Ovary (tissue), 9 donors: ENCODE results near the gene UGT3A1. TPM values are rescaled to one million over a fixed set of nuclear protein-coding genes. Genes with fewer than 3 reads are reported as not detected.

Experiments
- DNase-seq, 5 donors: peaks; one replicate each; pipeline ENCODE4 v3.0.0-alpha.2; 2019 to 2020
- H3K27ac ChIP-seq, 2 donors: fragments of 200-600 bp; one replicate each; pipeline versions ENCODE4 v1.5.1 to v1.8.0; 2019 to 2022
- H3K27me3 ChIP-seq: fragments of 200-600 bp; one replicate; pipeline ENCODE4 v1.8.0; 2022
- H3K36me3 ChIP-seq: fragments of 200-600 bp; sonication (generic); one replicate; pipeline ENCODE4 v1.5.1; 2019
- H3K4me1 ChIP-seq: one replicate; pipeline ENCODE4 v1.8.1; 2013; ENCODE audit warnings: mild to moderate bottlenecking, moderate library complexity; ENCODE audit not compliant: insufficient read depth
- H3K4me3 ChIP-seq: fragments of 200-600 bp; sonication (generic); one replicate; pipeline ENCODE4 v1.5.1; 2017
- H3K9me3 ChIP-seq, 2 donors: fragments of 200-600 bp in 1 of 2; sonication (generic) in 1 of 2; one replicate each; pipeline versions ENCODE4 v1.5.1 to v1.8.1; 2013 to 2019; ENCODE audit warnings: mild to moderate bottlenecking in 1 of 2, moderate library complexity in 1 of 2
- EP300 ChIP-seq: sonication (generic); formaldehyde crosslinking; IDR thresholded peaks from one replicate; pipeline ENCODE4 v1.6.1; 2017; ENCODE audit warnings: antibody characterized with exemption
- POLR2A ChIP-seq: fragments of 450-650 bp; IDR thresholded peaks from one replicate; pipeline ENCODE4 v1.6.1; 2017; ENCODE audit warnings: antibody characterized with exemption, mild to moderate bottlenecking, moderate library complexity
- WGBS, 3 donors: extraction: QIAGEN DNeasy Blood & Tissue Kit in 1 of 3; methylation state at CpG; one replicate each; pipeline versions ENCODE4 v1.1.5 to v1.1.7; 2013 to 2017; 5-methylcytosine and 5-hydroxymethylcytosine counted together
- intact Hi-C, 4 donors: fragments of 100-400 bp; cut with DNase I; formaldehyde crosslinking; loops; one replicate each; pipeline versions ENCODE4 v1.11.0 to v1.15.1; 2022 to 2023
- polyA plus RNA-seq, 2 donors: library from polyadenylated mRNA; stranded (reverse); fragments of 200-250 nt in 1 of 2; fragments of 350-450 nt in 1 of 2; fragmentation: Illumina TruSeq in 1 of 2; extraction: RNeasy Lipid Tissue Mini Kit (QIAGEN cat#74804) in 1 of 2; gene quantifications; one replicate each; pipeline ENCODE4 v1.2.3, GENCODE V29; 2013 to 2014
- total RNA-seq, 7 donors: library from RNA; depleted of rRNA in 2 of 7; stranded (reverse); fragments of >200 nt in 2 of 7; fragmentation: NEBNext Ultra II Directional in 3 of 7; extraction: Animal tissue kit (Norgen Biotek cat#: 25700) in 3 of 7; gene quantifications; one replicate each; pipeline versions ENCODE4 v1.1.0 to v1.2.4, GENCODE V29; 2016 to 2023
- TF ChIP-seq, protein P1 (sequence below), 3 donors: fragments of 450-650 bp in 2 of 3; fragments of 200-600 bp in 1 of 3; IDR thresholded peaks; one replicate each; pipeline versions ENCODE4 v1.5.1 to v1.8.0; 2016 to 2022; ENCODE audit warnings: antibody characterized with exemption in 3 of 3, mild to moderate bottlenecking in 1 of 3
- donor health status: DM: no; HTN: no; CAD: no; lungs with moderate emphysema.
- donor health status: DM: no; HTN: no; CAD: no.
- donor health status: Bipolar disorder and iron deficiency.
- donor health status: DM: yes; HTN: yes; CAD: no.
- donor health status: DM: no; HTN: no; CAD: no.
- donor health status: DM: yes; HTN: yes; CAD: no.

UGT3A1 gene
- total and polyA plus RNA-seq, 9 donors, result not detected

DNA sequence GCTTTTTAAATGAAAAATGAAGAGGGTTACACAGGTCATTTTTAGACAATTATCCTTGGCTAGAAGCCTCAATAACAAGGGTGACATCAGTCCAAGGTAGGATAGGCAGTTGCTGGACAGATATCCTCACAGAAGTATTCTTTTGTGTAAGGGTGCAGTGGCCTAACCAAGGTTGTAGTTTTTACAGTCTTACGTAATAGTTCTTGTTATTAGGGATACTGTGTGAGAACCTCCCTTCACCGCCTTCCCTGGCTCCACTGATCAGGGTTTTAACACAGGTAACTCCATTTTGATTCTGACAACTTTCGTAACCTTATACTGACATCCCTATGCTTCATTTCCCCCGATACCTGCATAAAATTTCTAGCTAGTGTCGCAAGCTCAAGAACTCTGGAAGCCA, 44.1 kb downstream of the UGT3A1 start:
- Histone ChIP-seq H3K4me3 (no peak overlapping the region), H3K9me3 (no peaks in the 10 kb centered on the region), H3K36me3 (no peaks in the 10 kb centered on the region), H3K4me1 (no peaks in the 10 kb centered on the region), H3K27me3 (no peaks in the 10 kb centered on the region), H3K27ac (no peak overlapping the region)
- TF ChIP-seq POLR2A, result no peak
- intact Hi-C loops, result no loop called here
- no peak for DNase-seq
- WGBS, 3 donors, result 76 to 79% (median 77%) methylated on average over 5 of the region's 5 CpGs

DNA sequence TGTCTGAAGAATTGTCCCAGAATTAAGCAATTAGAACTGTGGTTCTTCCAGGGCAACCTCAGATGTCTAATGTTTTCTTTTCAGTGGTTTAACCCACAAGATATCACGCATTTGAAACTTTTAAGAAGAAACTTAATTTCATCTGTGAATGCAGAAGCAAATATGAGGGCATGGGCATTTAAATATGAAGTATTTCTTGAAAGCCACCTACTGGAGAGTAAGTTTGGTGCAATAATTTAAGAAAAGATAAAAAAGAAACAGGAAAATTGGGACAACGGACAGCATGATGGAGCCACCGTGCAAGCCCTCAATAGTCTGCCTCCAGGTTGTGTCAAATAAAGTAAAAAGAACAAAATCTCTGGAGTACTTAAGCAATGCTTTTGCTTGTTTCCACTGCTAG, 51.6 kb downstream of the UGT3A1 start:
- intact Hi-C loops, result no loop called here
- no peak for DNase-seq
- TF ChIP-seq POLR2A (no peak), EP300 (no peak)
- TF ChIP-seq, protein P1, sequence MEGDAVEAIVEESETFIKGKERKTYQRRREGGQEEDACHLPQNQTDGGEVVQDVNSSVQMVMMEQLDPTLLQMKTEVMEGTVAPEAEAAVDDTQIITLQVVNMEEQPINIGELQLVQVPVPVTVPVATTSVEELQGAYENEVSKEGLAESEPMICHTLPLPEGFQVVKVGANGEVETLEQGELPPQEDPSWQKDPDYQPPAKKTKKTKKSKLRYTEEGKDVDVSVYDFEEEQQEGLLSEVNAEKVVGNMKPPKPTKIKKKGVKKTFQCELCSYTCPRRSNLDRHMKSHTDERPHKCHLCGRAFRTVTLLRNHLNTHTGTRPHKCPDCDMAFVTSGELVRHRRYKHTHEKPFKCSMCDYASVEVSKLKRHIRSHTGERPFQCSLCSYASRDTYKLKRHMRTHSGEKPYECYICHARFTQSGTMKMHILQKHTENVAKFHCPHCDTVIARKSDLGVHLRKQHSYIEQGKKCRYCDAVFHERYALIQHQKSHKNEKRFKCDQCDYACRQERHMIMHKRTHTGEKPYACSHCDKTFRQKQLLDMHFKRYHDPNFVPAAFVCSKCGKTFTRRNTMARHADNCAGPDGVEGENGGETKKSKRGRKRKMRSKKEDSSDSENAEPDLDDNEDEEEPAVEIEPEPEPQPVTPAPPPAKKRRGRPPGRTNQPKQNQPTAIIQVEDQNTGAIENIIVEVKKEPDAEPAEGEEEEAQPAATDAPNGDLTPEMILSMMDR (IDR thresholded peaks at IDR 0.05), result no peak
- no peak overlapping the region for H3K4me3 ChIP-seq
- H3K9me3 ChIP-seq, result no peaks in the 10 kb centered on the region
- no peaks in the 10 kb centered on the region for H3K4me1 ChIP-seq
- WGBS, 3 donors, result 31 to 58% (median 38%) methylated on average over 3 of the region's 3 CpGs
- no peaks in the 10 kb centered on the region for H3K27me3 ChIP-seq
- H3K36me3 ChIP-seq, result no peaks in the 10 kb centered on the region
- H3K27ac ChIP-seq, result no peak overlapping the region

DNA sequence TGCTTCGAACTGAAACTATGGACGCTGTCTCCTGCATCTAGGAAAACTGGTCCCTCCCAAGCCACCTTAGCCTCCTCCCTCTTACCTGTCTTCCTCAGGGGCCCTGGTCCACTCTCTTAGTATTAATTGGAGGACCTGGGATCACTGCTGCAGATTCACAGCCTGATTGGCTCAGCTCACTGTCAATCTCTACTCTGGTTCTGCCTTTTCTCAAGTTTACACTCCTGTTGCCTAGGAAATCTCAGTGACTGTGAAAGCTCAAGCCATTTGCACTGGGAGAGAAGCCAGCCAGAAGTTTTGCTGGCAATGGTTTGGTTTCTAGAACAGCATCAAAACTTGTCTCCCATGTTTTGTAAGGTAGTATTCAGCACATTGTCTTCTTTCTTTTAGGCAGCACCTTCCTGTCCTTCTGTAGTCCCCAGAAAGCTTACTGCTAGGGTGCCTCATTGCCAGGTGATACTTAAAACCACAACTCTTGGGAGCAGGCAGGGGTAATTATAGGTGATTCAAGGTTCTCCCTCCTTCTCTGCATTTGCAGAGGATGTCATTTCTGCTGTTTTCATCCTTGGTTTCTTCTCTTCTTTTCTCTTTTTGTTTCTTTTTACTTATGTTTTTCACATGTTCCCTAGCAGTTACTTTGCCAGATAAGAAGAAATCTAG, 52.5 kb downstream of the UGT3A1 start, which contains the start of gene CAPSL:
Gene CAPSL, minus strand, starts transcription at position 55 of the 660 bp plus-strand sequence. CDS start 17,502 bp downstream, outside the sequence.
- Histone ChIP-seq H3K36me3 (no peaks in the 10 kb centered on the region), H3K27ac (no peak within 1 kb of the TSS), H3K4me3 (no peak within 1 kb of the TSS), H3K4me1 (no peaks in the 10 kb centered on the region), H3K9me3 (no peaks in the 10 kb centered on the region), H3K27me3 (no peaks in the 10 kb centered on the region)
- 43 to 50% (median 44%) methylated on average over 2 of the region's 2 CpGs for WGBS, 3 donors
- intact Hi-C loops, result no loop called here
- TF ChIP-seq POLR2A, result no peak
- TF ChIP-seq, protein P1 (IDR thresholded peaks at IDR 0.05), result no peak
- no peak for TF ChIP-seq EP300
- peak in 1 of 5 donors; percentile 18 for DNase-seq

DNA sequence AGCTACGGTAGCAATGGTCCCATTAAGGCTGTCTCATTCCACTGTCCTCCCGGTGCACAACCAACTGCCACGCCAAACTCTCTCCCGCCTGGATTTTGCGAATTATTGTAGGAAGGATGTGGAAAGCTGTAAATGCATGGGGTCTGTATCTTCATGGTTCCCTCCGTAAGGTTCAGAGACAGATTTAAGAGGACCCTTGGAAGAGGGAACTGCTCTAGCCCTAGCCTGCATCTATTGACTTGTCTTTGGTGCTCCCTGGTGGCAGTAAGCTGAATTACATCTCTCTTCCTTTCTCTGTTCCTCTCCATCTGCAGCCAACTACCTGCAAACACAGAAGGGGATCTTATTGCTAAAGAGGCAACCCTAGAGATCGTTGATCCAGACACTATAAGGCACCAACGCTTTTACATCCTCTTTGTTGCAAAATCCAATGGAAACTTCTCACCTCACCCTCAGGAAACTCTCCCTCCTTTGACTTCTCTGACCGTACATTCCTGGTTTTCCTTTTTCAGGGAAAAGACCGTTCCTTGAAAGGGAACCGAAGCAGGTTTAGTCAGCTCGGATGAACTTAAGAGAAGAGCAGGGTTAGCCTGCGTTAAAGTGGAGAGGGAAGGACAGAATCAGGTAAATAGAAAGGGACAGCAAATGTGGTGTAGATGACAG, 64.7 kb downstream of the UGT3A1 start:
- no peak overlapping the region for H3K4me3 ChIP-seq
- TF ChIP-seq, protein P1 (IDR thresholded peaks at IDR 0.05), result peak; percentile 51 to 82 (median 71)
- no peak for TF ChIP-seq EP300
- no peaks in the 10 kb centered on the region for H3K9me3 ChIP-seq
- H3K4me1 ChIP-seq, result no peaks in the 10 kb centered on the region
- no peak overlapping the region for H3K27ac ChIP-seq
- H3K27me3 ChIP-seq, result no peaks in the 10 kb centered on the region
- no peaks in the 10 kb centered on the region for H3K36me3 ChIP-seq
- intact Hi-C loops, result loop anchor here in 3 of 4 donors (5.0 to 10.0 kb wide), 5 partner anchors 144 to 312 kb away; partner anchors contain the start of gene SPEF2 (in 3 of the 3)
- DNase-seq, result peak in 4 of 5 donors; percentile 10 to 56 (median 34)
- WGBS, 3 donors, result 27 to 36% (median 35%) methylated on average over 13 of the region's 13 CpGs
